ENCODE results near the gene PLCB4. TPM values are rescaled to one million over a fixed set of nuclear protein-coding genes. Genes with fewer than 3 reads are reported as not detected.
A peak's percentile ranks its signal among the peaks of the same experiment; 100 is the strongest.

The PLCB4 gene
- total RNA-seq, 4 donors from 2014 or later: 2.7 to 11.4 (median 6.5) TPM

DNA sequence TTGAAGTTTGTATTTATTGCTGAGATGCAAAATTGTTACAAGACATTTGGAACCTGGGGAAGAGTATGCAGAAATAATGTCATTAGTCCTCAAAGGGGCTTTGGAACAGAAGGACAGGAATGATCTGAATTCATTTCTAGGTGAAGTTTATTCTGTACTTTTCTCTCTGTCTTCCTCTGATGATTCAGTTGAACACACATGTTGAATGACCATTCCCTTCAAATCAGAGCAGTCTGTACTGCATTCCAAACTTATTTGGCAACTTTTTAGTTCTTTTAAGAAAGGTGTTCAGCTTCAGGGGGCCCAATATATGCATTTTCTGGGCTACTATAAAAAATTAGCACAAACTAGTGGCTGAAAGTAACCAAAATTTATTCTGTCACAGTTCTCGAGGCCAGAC lies 231.6 kb downstream of the PLCB4 start:
- no peak overlapping the region for H3K4me3 ChIP-seq (ENCODE audit: low read depth, poor library complexity, severe bottlenecking)
- TF ChIP-seq, protein P1, sequence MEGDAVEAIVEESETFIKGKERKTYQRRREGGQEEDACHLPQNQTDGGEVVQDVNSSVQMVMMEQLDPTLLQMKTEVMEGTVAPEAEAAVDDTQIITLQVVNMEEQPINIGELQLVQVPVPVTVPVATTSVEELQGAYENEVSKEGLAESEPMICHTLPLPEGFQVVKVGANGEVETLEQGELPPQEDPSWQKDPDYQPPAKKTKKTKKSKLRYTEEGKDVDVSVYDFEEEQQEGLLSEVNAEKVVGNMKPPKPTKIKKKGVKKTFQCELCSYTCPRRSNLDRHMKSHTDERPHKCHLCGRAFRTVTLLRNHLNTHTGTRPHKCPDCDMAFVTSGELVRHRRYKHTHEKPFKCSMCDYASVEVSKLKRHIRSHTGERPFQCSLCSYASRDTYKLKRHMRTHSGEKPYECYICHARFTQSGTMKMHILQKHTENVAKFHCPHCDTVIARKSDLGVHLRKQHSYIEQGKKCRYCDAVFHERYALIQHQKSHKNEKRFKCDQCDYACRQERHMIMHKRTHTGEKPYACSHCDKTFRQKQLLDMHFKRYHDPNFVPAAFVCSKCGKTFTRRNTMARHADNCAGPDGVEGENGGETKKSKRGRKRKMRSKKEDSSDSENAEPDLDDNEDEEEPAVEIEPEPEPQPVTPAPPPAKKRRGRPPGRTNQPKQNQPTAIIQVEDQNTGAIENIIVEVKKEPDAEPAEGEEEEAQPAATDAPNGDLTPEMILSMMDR (IDR thresholded peaks at IDR 0.05): no peak
- no peak for TF ChIP-seq POLR2A (IDR thresholded peaks at IDR 0.05)
- DNase-seq (ENCODE audit: low spot score in 2 of 2): no peak
- 53 to 72% methylated on average over 1 of the region's 1 CpG for WGBS, 2 donors
- intact Hi-C loops (cut with DNase I; ENCODE audit: low total_unique reads): no loop called here

DNA sequence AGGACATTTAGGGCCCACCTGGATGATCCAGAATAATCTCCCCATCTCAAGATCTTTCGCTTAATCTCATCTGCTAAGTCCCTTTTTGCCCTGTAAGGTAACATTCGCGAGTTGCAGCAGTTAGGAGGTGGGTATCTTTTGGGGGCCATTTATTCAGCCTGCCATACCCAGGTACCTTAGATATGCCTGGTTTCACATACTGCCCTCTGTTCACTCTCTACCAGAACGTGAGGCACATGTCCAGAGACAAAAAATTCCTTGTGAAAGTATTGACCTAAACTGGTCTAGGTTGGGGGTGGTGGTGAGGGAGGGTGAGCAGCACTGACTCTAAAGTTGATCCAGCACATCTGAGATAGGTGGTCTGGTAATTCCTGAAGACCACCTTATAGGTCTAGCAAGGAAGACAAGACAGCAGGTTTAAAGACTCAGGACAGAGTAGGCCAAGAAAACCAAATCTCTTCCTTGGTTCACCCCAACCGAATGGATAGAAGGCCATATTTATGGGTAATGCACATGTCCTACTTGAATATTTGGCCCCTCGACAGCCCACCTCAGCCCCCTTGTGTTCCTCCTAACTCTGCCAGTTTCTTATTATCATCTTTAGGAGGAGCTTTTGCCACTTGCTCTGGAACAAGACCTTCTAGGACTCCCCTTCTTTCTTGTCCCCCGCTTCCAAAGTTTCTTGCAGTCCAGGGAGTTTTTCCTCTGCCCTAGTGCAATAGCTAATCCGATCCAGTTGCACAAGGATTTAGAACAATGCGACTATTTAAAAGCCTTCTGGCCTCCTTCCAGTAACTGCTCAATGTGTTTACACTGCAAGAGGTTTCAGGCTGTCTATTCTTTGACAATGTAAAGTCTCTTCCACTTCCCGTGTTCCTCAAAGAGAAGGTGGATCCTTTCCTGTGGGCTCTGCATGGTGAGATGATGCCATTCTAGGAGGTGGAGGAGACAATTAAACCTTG lies 232.5 kb downstream of the PLCB4 start:
- DNase-seq (ENCODE audit: low spot score in 2 of 2): no peak
- H3K4me3 ChIP-seq (ENCODE audit: low read depth, poor library complexity, severe bottlenecking): no peak overlapping the region
- intact Hi-C loops (cut with DNase I; ENCODE audit: low total_unique reads): no loop called here
- 60 to 67% methylated on average over 10 of the region's 10 CpGs for WGBS, 2 donors
- TF ChIP-seq, protein P1 (IDR thresholded peaks at IDR 0.05): peak in 1 of 3 donors; percentile 56
- no peak for TF ChIP-seq POLR2A (IDR thresholded peaks at IDR 0.05)

DNA sequence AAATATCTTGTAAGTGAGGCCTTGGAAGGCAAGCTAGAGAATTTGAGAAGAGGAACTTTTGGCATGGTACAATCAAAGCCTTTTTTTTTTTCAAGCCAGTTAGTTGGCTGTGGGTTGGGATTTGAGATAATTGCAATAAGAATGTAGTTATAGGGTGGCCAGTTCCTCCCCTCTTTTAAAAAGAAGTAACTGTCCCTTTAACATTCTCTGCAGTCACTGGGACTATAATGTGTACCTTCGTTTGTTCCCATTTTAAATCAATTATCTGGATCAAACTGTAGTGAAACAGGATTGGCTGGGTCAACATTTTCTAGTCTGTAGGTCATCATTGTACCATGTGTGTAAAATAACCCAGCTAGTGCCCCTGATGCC lies 233.2 kb downstream of the PLCB4 start:
- intact Hi-C loops (cut with DNase I; ENCODE audit: low total_unique reads): no loop called here
- TF ChIP-seq POLR2A (IDR thresholded peaks at IDR 0.05): no peak
- TF ChIP-seq, protein P1 (IDR thresholded peaks at IDR 0.05): no peak
- DNase-seq (ENCODE audit: low spot score in 2 of 2): no peak
- no peak overlapping the region for H3K4me3 ChIP-seq (ENCODE audit: low read depth, poor library complexity, severe bottlenecking)
- WGBS, 2 donors: 23 to 38% methylated on average over 1 of the region's 1 CpG

DNA sequence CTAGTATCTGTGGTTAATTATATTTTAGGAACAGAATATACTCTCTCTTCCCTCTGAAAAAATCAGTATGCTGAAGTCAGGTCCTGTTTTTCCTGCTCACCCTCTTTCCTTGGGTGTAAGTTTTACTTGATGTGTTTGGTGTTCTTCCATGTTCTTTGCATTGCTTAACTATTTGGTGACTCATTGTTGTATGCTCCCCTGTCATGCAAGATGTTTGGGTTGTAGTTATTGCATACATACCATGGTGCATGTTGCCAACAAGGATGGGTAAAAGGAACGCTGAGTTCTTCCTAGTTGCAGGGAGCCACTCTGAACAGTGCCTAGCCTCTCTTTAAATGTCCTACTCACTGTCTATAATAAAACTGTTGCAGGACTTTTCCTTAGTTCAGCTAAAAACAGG lies 237.6 kb downstream of the PLCB4 start:
- H3K4me3 ChIP-seq (ENCODE audit: low read depth, poor library complexity, severe bottlenecking): no peak overlapping the region
- intact Hi-C loops (cut with DNase I; ENCODE audit: low total_unique reads): no loop called here
- DNase-seq (ENCODE audit: low spot score in 2 of 2): peak in 1 of 2 donors; percentile 18
- WGBS, 2 donors: 47 to 68% methylated on average over 1 of the region's 1 CpG
- TF ChIP-seq, protein P1 (IDR thresholded peaks at IDR 0.05): no peak
- TF ChIP-seq POLR2A (IDR thresholded peaks at IDR 0.05): no peak

DNA sequence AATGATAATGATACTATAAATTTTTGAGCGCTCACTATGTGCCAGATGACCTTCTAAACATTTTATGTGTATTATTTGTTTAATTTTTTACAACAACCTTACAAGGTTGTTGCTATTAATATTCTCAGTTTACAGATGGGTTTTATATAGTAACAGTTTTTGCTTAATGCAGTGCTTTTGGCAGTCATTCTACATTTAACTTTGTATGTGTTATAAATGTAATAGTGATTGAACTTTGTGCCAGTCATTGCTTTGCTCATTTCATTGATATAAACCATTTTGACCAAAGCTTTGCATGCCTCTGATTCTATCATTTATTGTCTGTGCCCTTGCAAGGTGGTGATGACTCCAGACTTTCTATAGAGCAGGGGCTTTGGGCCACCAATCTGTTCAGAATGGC lies 239.2 kb downstream of the PLCB4 start:
- TF ChIP-seq, protein P1 (IDR thresholded peaks at IDR 0.05): no peak
- TF ChIP-seq POLR2A (IDR thresholded peaks at IDR 0.05): no peak
- DNase-seq (ENCODE audit: low spot score in 2 of 2): no peak

More for the DNA sequence above, 239.2 kb downstream of the PLCB4 start:
- no peak overlapping the region for H3K4me3 ChIP-seq (ENCODE audit: low read depth, poor library complexity, severe bottlenecking)
- WGBS, 2 donors: 92 to 95% methylated on average over 1 of the region's 1 CpG
- intact Hi-C loops (cut with DNase I; ENCODE audit: low total_unique reads): no loop called here

Data from lower leg skin (tissue), 4 donors.